ENCODE measurements around the gene BCO2.

BCO2 gene

DNA sequence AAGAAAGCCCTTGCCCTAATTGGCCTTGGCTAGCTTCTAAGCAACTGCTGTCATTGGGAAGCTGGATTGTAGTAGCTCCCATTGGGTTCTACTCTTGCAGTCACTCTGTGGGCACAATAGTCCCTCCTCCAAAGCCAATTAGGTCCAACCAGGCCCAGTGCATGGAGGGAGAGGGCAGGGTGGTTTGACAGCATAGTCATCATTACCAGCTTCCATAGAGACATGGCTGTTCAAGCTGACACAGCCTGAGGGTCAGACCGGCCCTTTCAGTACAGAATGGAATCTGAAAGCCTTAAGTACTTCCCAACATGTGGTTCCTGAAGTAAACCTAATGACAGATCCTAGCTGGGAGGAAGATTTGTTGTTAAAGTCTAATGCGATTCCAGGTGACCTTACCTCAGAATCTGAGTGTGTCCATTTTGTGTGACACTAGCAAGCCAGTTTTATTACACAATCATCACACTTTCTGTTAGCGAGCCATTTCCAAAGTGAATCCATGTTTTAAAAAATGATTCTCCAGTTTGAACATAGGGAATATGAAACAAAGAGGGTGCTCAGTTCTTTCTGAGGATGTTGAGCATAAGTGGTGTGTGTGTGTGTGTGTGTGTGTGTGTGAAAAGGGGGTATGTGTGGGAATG is 78.4 kb downstream of the BCO2 start:
- FAIRE-seq = no peak

DNA sequence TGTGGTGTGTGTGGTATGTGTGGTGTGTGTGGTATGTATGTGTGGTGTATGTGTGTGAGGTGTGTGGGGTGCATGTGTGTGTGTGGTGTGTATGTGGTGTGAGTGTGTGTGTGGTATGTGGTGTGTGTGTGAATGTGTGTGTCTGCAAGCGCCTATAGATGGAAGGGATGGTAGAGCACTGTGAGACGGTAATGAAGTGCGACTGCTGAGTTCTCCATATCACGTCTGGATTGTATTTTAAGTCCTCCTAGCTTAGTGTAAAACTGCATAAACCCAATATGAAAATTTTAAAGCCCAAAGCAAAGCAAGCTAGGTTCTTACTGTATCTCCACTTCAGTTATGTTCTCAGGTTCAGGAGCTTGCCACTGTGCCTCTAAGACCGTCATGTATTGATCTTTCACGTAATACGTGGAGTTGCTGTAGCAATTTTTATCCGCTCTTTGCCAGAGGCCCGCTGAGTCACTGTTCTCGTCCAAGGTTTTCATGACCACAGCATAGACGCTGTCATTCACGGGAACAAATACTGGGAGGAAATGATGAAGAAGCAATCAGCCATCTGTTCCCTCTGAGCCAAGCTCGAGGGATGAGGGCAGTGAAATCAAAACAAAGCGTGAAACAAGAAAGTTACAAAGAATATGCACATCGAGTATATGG is 79.9 kb downstream of the BCO2 start:
- no peak for FAIRE-seq

- FAIRE-seq = no peak
Observed at GRCh38 chr11:112260490-112260889, 85.2 kb downstream of the BCO2 start, which contains the start of gene PLET1. TSS of gene PLET1 (minus strand) at chr11:112260860. CDS start at chr11:112260589, 271 bp downstream.

GRCh38 chr11:112265659-112266409 is 90.5 kb downstream of the BCO2 start:
- no peak for FAIRE-seq

DNA sequence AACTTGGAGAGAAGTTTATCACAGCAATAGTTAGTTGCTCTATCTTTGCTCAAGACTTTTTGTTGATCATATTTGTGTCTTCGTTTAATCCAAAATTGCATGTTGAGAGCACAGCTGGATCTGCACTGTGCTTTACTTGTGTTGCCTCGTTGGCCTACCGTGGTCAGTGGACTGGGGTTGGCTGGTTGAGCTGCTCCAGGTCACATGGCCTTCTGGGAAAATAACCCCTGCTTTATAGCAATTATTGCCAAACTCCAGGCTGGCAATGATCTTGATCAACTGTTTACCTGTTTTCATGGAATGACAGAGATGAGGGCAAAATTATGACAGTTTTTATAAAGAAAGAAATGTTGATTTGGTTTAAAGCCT is 91.1 kb downstream of the BCO2 start:
- FAIRE-seq = no peak

GRCh38 chr11:112267188-112267591 is 91.9 kb downstream of the BCO2 start:
- no peak for FAIRE-seq

GRCh38 chr11:112268406-112268805 is 93.1 kb downstream of the BCO2 start:
- no peak for FAIRE-seq
